Heart left ventricle (tissue), 16 donors: ENCODE results near the gene FTL. TPM values are rescaled to one million over a fixed set of nuclear protein-coding genes. Genes with fewer than 3 reads are reported as not detected.
A peak's percentile ranks its signal among the peaks of the same experiment; 100 is the strongest.

ENCODE experiments used
- ATAC-seq, 4 donors: fragments of 200-7000 bp; cut with Tn5 transposase; one replicate each; pipeline ENCODE4 v1.9.1; 2020 to 2022; ENCODE audit warnings: moderate library complexity in 4 of 4, mild to moderate bottlenecking in 3 of 4, moderate number of reproducible peaks in 1 of 4
- DNase-seq, 5 donors: peaks; one replicate each; pipeline ENCODE4 v3.0.0-alpha.2; 2020
- H3K27ac ChIP-seq, 12 donors: fragments of 200-600 bp; sonication (generic) in 4 of 12; one replicate each; pipeline versions ENCODE4 v1.5.0 to v1.8.0; 2016 to 2022; ENCODE audit warnings: mild to moderate bottlenecking in 2 of 12
- H3K27me3 ChIP-seq, 9 donors: fragments of 200-600 bp; sonication (generic) in 2 of 9; one replicate each; pipeline versions ENCODE4 v1.5.1 to v1.8.0; 2016 to 2022; ENCODE audit warnings: mild to moderate bottlenecking in 3 of 9
- H3K36me3 ChIP-seq, 9 donors: fragments of 200-600 bp; sonication (generic) in 2 of 9; one replicate each; pipeline versions ENCODE4 v1.5.0 to v1.8.0; 2018 to 2022; ENCODE audit warnings: mild to moderate bottlenecking in 2 of 9
- H3K4me1 ChIP-seq, 12 donors: fragments of 200-600 bp; sonication (generic) in 4 of 12; one replicate each; pipeline versions ENCODE4 v1.5.0 to v1.8.0; 2016 to 2022; ENCODE audit warnings: mild to moderate bottlenecking in 3 of 12
- H3K4me3 ChIP-seq, 12 donors: fragments of 200-600 bp; sonication (generic) in 4 of 12; one replicate each; pipeline versions ENCODE4 v1.5.0 to v1.8.0; 2017 to 2022; ENCODE audit warnings: mild to moderate bottlenecking in 9 of 12, moderate library complexity in 4 of 12
- H3K9me3 ChIP-seq, 12 donors: fragments of 200-600 bp; sonication (generic) in 4 of 12; one replicate each; pipeline versions ENCODE4 v1.5.0 to v1.8.0; 2016 to 2022; ENCODE audit warnings: mild to moderate bottlenecking in 1 of 12
- POLR2A ChIP-seq, 2 donors: fragments of 450-650 bp; IDR thresholded peaks; one replicate each; pipeline ENCODE4 v1.6.1; 2017; ENCODE audit warnings: antibody characterized with exemption in 2 of 2, mild to moderate bottlenecking in 2 of 2, moderate library complexity in 2 of 2
- WGBS, 4 donors: extraction: QIAGEN DNeasy Blood & Tissue Kit in 2 of 4; methylation state at CpG; one replicate each; pipeline versions ENCODE4 v1.1.5 to v1.1.7; 2013 to 2018; 5-methylcytosine and 5-hydroxymethylcytosine counted together
- intact Hi-C, 10 donors: fragments of 100-400 bp; cut with DNase I; formaldehyde crosslinking; loops; one replicate each; pipeline versions ENCODE4 v1.11.1 to v1.14.2; 2022
- polyA plus RNA-seq, 2 donors: library from polyadenylated mRNA; stranded (reverse); fragments of 200-250 nt; gene quantifications; one replicate each; pipeline ENCODE4 v1.2.3, GENCODE V29; 2013
- total RNA-seq, 9 donors: library from RNA; depleted of rRNA in 2 of 9; stranded (reverse); fragments of >200 nt in 2 of 9; fragmentation: NEBNext Ultra II Directional in 3 of 9; extraction: Animal tissue kit (Norgen Biotek cat#: 25700) in 3 of 9; gene quantifications; one replicate each; pipeline versions ENCODE4 v1.1.0 to v1.2.4, GENCODE V29; 2016 to 2023
- TF ChIP-seq, protein P1 (sequence below), 12 donors: fragments of 200-600 bp; sonication (generic) in 4 of 12; IDR thresholded peaks; one replicate each; pipeline versions ENCODE4 v1.5.0 to v1.8.0; 2018 to 2022; ENCODE audit warnings: antibody characterized with exemption in 12 of 12, mild to moderate bottlenecking in 5 of 12
- donor health status: ischemic (EF 13 %, LVEDD 7.1; RV severe dilation, severe dysfunction).
- donor health status: healthy with polysubstance abuse.
- donor health status: DM: no; HTN: yes; CAD: no.
- donor health status: DM: no; HTN: no; CAD: no.
- donor health status: ischemic (EF 25% LVEDD 6.9; RV normal size, moderate dysfunction).
- donor health status: ischemic (EF 25% LVEDD 5.7; RV mildly dilated, moderate dysfunction).
- donor health status: healthy.
- donor health status: DM: yes; HTN: yes; CAD: no.
- donor health status: ischemic (EF 35%, LVEDD 5.7; RV mildly dilated, moderate dysfunction).
- donor health status: nonischemic (EF 11% LVEDD 7.7; RV severe dilation, severe dysfunction).
- donor health status: DM: yes; HTN: yes; CAD: no.
- donor health status: PGD.
- donor health status: ischemic (EF 29% LVEDD 5.4; RV normal size, mild dysfunction).
- donor health status: nonischemic (EF 23%, LVEDD 6.1; RV moderate dilation, normal function).

Gene FTL
- total and polyA plus RNA-seq, 11 donors, result 484 to 6,770 (median 857) TPM

DNA sequence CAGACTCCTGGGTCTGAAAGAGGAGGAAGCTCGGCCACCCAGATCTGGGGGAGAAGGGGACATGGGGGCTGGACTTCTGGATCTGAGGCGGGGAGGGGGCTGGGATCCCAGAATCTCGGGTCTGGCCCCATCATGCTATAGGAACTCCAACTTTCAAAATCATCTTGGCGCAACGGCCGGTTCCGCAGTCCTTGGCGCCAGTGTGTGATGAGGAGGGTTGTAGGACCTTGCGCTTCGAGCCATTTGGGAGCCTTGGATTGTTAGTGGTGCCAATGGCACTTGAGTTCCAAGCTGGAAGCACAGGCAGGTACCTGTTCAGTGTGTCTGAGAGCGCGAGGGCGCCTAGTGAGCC, 28.9 kb downstream of the FTL start:
- WGBS, 4 donors, result 0 to 2% (median 2%) methylated on average over 13 of the region's 13 CpGs
- Histone ChIP-seq H3K4me1 (peaks cover 6 to 47% (median 35%) of the 10 kb centered on the region in 12 donors), H3K27me3 (no peaks in the 10 kb centered on the region), H3K36me3 (peaks cover 0 to 13% (median 3%) of the 10 kb centered on the region in 9 donors), H3K4me3 (peak overlapping the region; percentile 54 to 99 (median 82)), H3K9me3 (no peaks in the 10 kb centered on the region), H3K27ac (peak overlapping the region; percentile 76 to 99 (median 94))
- ATAC-seq, result no peak
- no peak for DNase-seq
- no peak for TF ChIP-seq POLR2A (IDR thresholded peaks at IDR 0.05)
- TF ChIP-seq, protein P1, sequence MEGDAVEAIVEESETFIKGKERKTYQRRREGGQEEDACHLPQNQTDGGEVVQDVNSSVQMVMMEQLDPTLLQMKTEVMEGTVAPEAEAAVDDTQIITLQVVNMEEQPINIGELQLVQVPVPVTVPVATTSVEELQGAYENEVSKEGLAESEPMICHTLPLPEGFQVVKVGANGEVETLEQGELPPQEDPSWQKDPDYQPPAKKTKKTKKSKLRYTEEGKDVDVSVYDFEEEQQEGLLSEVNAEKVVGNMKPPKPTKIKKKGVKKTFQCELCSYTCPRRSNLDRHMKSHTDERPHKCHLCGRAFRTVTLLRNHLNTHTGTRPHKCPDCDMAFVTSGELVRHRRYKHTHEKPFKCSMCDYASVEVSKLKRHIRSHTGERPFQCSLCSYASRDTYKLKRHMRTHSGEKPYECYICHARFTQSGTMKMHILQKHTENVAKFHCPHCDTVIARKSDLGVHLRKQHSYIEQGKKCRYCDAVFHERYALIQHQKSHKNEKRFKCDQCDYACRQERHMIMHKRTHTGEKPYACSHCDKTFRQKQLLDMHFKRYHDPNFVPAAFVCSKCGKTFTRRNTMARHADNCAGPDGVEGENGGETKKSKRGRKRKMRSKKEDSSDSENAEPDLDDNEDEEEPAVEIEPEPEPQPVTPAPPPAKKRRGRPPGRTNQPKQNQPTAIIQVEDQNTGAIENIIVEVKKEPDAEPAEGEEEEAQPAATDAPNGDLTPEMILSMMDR (IDR thresholded peaks at IDR 0.05), result no peak
- intact Hi-C loops, result loop anchor here in 4 of 10 donors (5.0 to 10.0 kb wide), 4 partner anchors 153 to 221 kb away; no protein-coding TSS in a partner anchor

GRCh38 chr19:48997972-48998371, 32.9 kb downstream of the FTL start:
- Histone ChIP-seq H3K4me1 (peaks cover 6 to 17% (median 12%) of the 10 kb centered on the region in 12 donors), H3K4me3 (no peak overlapping the region), H3K9me3 (no peaks in the 10 kb centered on the region), H3K27me3 (no peaks in the 10 kb centered on the region), H3K27ac (no peak overlapping the region), H3K36me3 (peaks cover 0 to 15% (median 3%) of the 10 kb centered on the region in 9 donors)
- WGBS, 4 donors, result 68 to 81% (median 72%) methylated on average over 5 of the region's 5 CpGs
- no peak for ATAC-seq
- no peak for DNase-seq
- intact Hi-C loops, result loop anchor here in 4 of 10 donors (10.0 kb wide), 3 partner anchors 197 to 217 kb away; no protein-coding TSS in a partner anchor
- TF ChIP-seq POLR2A (IDR thresholded peaks at IDR 0.05), result no peak
- TF ChIP-seq, protein P1 (IDR thresholded peaks at IDR 0.05), result peak in 11 of 12 donors; percentile 10 to 47 (median 33)

DNA sequence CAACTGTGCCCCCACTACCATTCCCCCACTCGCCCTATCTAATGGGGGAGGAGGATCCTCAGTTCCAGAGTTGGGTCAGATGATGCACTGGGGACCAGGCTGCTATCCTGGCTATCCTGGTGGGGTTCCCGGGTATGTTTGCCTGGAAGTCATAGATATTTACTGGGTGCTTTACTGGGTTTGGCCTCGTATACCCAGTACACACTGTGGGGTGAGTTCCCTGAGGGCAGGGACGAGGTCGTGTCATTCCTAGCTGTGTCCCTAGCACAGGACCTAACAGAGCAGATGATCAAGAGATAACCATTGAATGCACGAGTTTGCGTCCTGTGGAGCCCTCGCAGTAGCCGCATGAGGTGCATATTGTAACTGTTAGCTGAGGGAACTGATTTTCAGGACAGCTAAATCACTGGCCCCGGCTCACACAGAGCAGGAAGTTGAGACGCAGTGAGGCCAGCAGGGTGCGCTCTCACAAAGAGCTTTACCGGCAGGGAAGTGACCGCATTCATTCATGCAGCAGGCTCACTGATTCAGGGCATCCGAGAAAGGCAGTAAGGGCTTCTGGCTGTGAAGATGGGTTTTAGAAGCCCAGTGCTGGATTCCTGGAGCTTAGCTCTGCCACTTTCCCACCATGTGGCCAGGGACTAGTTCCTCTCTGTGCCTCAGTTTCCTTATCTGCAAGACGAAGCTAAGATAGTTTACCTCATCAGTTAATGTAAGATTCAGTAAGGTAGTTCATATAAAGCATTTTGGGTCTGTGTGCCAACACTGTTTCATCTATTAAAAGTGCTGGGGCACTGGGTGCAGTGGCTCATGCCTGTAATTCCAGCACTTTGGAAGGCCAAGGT, 34.6 kb downstream of the FTL start:
- intact Hi-C loops, result loop anchor here in 4 of 10 donors (10.0 kb wide), 3 partner anchors 195 to 215 kb away; no protein-coding TSS in a partner anchor
- peak in 1 of 5 donors; percentile 78 for DNase-seq

More for the DNA sequence above, 34.6 kb downstream of the FTL start:
- TF ChIP-seq, protein P1 (IDR thresholded peaks at IDR 0.05), result peak; percentile 36 to 68 (median 49)
- no peak for TF ChIP-seq POLR2A (IDR thresholded peaks at IDR 0.05)
- Histone ChIP-seq H3K9me3 (no peaks in the 10 kb centered on the region), H3K36me3 (peaks cover 0 to 32% (median 21%) of the 10 kb centered on the region in 9 donors), H3K27me3 (no peaks in the 10 kb centered on the region), H3K4me1 (peaks cover under 1 to 8% (median 3%) of the 10 kb centered on the region in 12 donors), H3K4me3 (no peak overlapping the region), H3K27ac (no peak overlapping the region)
- peak in 3 of 4 donors; percentile 53 to 60 (median 55) for ATAC-seq
- WGBS, 4 donors, result 58 to 84% (median 59%) methylated on average over 6 to 16 of the region's 16 CpGs
